Activated CD8-positive, alpha-beta memory T cell treated with anti-CD3 and anti-CD28 coated beads, Interleukin-2, amount 50 U/mL, for 1 hour (primary cell): ENCODE measurements around the gene PAK1.
"Not testable (repeated sequence)": the region's sequence is repeated elsewhere in the genome, so short reads cannot be mapped to it uniquely, and the experiment has no call there.

Experiments
- DNase-seq: peaks from one replicate; pipeline ENCODE4 v3.0.0-alpha.2; 2020; ENCODE audit errors: extremely low read depth

Gene PAK1

GRCh38 chr11:77309401-77310085 lies 164.4 kb downstream of the PAK1 start:
- no peak for DNase-seq

DNA sequence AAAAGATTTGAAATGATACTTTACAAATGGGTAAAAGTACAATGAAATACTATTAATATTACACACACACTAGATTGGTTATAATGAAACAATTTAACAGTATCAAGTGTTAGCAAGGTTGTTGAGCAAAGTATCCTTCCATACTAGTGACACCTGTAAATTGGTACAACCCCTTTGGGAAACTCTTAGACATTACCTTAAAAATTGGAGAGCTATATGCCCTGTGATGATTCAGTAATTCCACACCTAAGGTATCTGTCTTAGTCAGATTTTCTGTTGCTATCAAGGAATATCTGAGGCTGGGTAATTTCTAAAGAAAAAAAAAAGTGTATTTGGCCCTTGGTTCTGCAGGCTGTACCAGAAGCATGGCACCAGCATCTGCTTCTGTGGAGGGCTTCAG lies 165.1 kb downstream of the PAK1 start:
- DNase-seq = no peak

DNA sequence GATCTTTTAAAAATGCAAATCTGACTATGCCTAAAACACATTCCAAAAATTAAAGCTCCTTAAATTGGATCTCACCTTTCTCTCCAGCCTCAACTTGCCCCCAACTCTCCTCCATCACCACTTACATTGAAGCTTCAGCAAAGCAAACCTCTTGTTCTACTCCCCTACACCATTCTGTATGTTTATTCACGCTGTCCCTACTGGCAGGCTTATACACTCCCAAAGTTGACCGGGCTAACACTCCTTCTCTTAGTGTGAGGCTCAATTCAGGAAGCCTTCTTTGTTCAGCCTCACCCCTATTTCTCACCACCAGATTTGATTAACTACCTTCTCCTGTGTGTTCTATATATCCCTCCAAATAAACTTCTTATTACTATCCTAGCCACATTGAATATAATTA lies 170.6 kb downstream of the PAK1 start:
- no peak for DNase-seq

- DNase-seq = no peak
Observed at GRCh38 chr11:77302752-77303151, 171.1 kb downstream of the PAK1 start.

GRCh38 chr11:77301510-77301909 lies 172.4 kb downstream of the PAK1 start, which contains the start of gene GDPD4:
Gene GDPD4 (minus strand): TSS chr11:77301686. CDS start chr11:77285137, 16,549 bp downstream.
- DNase-seq = no peak

GRCh38 chr11:77300695-77301094 lies 173.2 kb downstream of the PAK1 start:
- no peak for DNase-seq

DNA sequence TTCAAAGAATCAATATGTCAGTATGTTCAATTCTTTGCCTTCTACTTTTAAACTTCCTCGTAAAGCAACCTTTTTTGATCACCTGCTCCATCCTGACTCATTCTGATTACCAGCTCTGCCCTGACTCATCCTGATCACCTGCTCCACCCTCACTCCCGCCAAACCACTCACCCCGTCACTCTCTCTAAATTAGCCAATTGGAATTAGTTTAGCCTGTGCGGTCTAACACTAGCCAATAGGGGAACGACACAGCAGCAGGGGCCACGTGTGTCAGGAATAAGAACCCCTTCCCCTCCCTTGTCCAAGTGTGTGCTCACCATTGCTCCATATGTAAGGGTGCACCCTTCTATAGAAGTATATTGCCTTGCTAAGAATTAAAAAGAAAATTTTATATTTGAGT lies 173.9 kb downstream of the PAK1 start:
- not testable (repeated sequence) for DNase-seq

DNA sequence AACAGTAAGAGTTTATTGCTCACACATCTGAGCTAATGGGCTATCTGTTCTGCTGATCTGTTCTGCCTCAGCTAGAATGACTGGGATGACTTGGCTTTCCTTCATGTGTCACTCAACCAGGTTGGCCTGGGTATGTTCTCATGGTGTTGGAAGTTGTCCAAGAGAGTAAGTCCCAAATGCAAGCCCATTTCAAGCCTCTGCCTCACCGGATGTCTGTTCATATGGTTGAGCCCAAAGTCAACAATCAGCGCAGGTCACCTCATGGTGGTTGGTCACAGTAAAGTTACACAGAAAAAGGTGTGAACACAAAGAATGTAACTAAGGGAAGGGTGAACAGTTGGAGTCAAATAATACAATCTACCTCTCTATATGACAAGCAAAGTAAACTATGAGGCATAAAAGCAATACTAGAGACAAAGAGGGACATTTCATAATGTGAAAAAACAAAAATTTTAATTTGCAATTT lies 174.3 kb downstream of the PAK1 start:
- no peak for DNase-seq

- DNase-seq = no peak
Observed at GRCh38 chr11:77294040-77294439, 179.9 kb downstream of the PAK1 start.

GRCh38 chr11:77289737-77290136 lies 184.2 kb downstream of the PAK1 start:
- DNase-seq = no peak

GRCh38 chr11:77287615-77288273 lies 186.2 kb downstream of the PAK1 start:
- DNase-seq = no peak

DNA sequence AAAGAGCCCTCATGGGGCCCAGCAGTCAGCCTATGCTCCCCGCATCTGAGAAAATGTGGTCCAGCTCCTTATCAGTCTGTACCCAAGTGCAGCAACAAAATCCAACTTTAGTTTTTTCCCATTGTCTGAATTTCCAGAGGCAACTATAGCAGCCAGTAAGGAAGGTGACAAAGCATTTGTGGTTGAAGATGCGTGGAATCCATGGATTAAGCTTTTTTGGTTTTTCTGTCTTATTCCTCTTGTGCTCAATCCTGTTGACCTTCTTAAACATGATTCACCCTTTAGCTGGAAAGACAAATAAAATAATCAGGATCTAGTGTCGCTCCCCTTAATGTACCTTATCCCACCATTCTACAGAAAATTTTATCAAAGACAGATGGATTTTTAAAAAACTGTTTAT lies 186.8 kb downstream of the PAK1 start:
- DNase-seq = no peak

DNA sequence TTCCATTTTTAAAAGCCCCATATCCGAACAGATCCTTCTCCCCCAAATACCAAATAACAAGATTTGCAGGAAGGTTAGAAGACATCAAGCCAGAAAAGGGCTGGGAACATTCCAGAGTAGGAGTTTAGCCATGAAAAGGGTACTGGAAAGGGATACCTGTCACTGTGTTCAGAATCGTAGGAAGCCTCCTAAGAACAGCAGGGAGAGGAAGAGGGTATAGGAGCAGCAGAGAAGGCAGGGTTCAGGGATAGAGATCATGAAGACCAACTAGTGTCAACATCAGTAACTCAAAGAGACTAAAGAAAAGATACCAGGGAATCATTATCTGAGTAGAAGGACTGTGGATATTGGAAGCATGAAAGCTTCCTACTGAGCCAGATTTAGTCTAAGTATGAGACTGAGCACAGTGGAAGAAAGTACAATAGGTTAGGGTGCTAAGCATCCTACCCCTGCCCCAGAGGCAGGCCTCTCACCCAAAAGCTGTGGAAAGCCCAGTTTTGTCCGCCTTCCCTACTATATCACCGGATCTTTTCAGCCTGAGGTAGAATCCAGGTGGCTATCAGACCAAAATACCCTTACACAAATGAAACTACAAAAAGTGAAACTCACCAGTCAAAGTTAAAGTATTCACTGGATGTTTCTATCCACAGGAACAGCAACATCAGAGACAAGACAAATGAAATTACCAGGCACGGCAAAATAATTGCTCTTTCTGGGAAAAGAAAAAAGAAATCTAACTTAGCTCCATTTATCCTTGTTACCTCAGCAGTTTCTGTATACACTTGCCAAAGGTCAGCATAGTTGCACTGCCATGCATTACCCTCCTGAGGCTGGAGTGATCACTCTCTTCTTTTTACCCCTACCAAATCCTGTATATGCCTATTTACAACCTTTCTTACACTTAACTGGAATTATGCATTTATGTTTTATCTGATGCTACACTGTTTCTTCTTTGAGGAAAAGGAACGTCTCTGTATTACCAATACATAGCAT lies 189.1 kb downstream of the PAK1 start:
- no peak for DNase-seq

DNA sequence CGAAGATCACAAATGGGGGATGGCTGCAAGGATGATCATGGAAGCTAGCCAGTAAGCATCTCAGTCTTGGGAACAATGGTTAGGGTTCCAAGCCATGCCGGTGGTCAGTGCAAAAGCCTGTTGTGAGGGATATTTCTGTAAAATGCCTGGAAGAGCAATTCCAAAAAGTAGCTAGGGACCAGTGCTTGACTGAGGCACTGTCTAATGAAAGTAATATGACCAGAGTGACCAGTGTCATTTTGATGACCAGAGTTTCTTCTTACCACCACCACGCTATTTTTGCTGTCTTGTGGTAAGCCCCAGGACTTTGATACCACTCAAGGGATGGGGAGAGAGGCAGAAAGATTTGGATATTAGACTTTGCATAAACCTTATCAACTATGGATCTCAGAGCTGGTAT lies 190.8 kb downstream of the PAK1 start:
- no peak for DNase-seq

DNA sequence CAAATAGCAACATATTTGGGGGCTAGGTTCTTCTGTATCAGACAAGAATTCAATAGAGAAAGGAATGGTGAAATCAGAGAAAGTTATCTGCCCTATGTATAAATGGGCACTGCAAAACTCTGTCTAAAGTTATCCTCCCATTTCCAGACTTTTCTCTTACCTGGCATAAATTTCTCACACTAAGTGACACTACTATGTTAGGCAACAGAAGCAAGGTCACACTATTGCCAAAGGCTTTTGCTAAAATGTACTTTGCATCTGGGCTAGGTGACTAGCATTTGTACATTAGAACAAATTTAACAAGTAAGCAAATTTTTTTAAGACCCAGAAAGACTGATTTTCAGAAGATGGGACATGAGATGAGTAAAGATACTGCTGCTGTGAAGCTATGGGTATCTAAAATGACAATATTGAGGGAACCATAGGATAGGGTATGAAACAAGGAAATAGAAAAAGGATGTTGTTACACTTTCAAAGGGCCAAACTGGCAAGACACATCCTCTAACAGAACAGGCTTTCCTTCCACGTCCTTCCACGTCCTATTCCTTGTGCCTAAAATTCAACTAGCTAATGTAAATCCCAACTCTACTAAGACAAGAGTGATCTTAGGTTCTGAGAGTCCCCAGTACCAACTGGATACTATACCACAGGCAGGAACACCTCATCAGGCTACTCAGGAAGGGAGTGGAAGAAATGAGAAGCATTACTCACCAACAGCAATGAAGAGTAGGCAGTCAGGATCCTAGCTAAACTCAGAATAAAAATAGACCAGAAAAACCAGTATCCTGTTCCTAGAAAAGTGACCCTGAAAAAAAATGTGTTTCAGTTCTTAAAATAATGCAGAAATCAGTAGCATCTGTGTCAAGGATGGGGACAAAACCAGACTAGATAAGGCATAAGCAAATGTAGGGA lies 195.0 kb downstream of the PAK1 start:
- DNase-seq = no peak

- no peak for DNase-seq
Observed at GRCh38 chr11:77276271-77276670, 197.6 kb downstream of the PAK1 start.
